ENCODE results near the gene TCEAL5. TPM values are rescaled to one million over a fixed set of nuclear protein-coding genes. Genes with fewer than 3 reads are reported as not detected.
"Not testable (repeated sequence)": the region's sequence is repeated elsewhere in the genome, so short reads cannot be mapped to it uniquely, and the experiment has no call there.

The TCEAL5 gene
- total RNA-seq, 1 donor from 2014 or later = 0.52 TPM

DNA sequence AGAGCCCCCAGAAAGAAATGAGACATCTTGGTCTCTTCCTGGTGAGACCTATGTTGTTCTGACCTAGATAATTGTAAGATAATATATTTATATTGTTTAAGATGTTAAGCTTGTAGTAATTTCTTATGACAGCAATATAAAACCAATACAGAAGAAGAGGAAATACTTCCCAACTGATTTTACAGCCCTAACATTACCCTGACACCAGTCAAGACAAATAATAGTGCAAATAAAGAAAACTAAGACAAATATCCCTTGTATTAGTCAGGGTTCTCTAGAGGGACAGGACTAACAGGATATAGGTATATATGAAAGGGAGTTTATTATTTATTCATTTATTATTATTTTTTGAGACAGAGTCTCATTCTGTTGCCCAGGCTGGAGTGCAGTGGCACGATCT lies 40.3 kb downstream of the TCEAL5 start:
- H3K9ac ChIP-seq (ENCODE audit: low read depth in 1 of 3, low read length in 3 of 3) = no peak overlapping the region
- no peaks in the 10 kb centered on the region for H3K4me1 ChIP-seq (ENCODE audit: control insufficient read depth in 3 of 3, insufficient read depth in 3 of 3, low read length in 3 of 3)
- H3K27ac ChIP-seq (ENCODE audit: low read depth, low read length) = no peak overlapping the region
- no peak overlapping the region for H3K4me3 ChIP-seq (ENCODE audit: low read length in 3 of 3)
- no peaks in the 10 kb centered on the region for H3K27me3 ChIP-seq (ENCODE audit: control insufficient read depth in 3 of 3, insufficient read depth in 3 of 3, low read length in 3 of 3)
- H3K9me3 ChIP-seq (ENCODE audit: control insufficient read depth in 3 of 3, low read length in 3 of 3) = no peaks in the 10 kb centered on the region
- H3K36me3 ChIP-seq (ENCODE audit: control insufficient read depth in 3 of 3, insufficient read depth in 3 of 3, low read length in 3 of 3) = no peaks in the 10 kb centered on the region

DNA sequence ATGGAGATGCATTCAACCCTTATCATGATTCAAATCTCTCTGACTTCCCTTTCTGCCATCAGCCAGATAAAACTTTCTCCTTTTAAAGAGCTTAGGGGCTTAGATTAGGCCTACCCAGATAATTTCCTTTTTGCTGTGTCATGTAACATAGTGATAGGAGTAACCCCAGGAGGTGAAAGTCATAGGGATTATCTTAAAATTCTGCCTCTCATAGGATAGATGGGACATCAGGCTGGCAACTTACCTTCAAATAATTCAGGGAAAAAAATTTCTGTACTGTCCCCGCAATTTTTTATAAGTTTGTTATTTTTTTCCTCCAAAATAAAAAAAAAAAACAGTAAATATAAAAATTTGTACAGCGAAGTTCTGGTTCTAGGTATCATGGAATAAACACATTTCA lies 40.9 kb downstream of the TCEAL5 start:
- not testable (repeated sequence) for H3K27me3 ChIP-seq (ENCODE audit: control insufficient read depth in 3 of 3, insufficient read depth in 3 of 3, low read length in 3 of 3); H3K9me3 ChIP-seq (ENCODE audit: control insufficient read depth in 3 of 3, low read length in 3 of 3); H3K4me3 ChIP-seq (ENCODE audit: low read length in 3 of 3); H3K36me3 ChIP-seq (ENCODE audit: control insufficient read depth in 3 of 3, insufficient read depth in 3 of 3, low read length in 3 of 3); H3K9ac ChIP-seq (ENCODE audit: low read depth in 1 of 3, low read length in 3 of 3); H3K4me1 ChIP-seq (ENCODE audit: control insufficient read depth in 3 of 3, insufficient read depth in 3 of 3, low read length in 3 of 3); H3K27ac ChIP-seq (ENCODE audit: low read depth, low read length)

GRCh38 chrX:103234869-103235268 lies 41.7 kb downstream of the TCEAL5 start:
- no peak overlapping the region for H3K27ac ChIP-seq (ENCODE audit: low read depth, low read length)
- no peak overlapping the region for H3K9ac ChIP-seq (ENCODE audit: low read depth in 1 of 3, low read length in 3 of 3)
- H3K9me3 ChIP-seq (ENCODE audit: control insufficient read depth in 3 of 3, low read length in 3 of 3) = no peaks in the 10 kb centered on the region
- H3K27me3 ChIP-seq (ENCODE audit: control insufficient read depth in 3 of 3, insufficient read depth in 3 of 3, low read length in 3 of 3) = peaks cover 0 to 3% (median 0%) of the 10 kb centered on the region in 3 donors
- no peaks in the 10 kb centered on the region for H3K4me1 ChIP-seq (ENCODE audit: control insufficient read depth in 3 of 3, insufficient read depth in 3 of 3, low read length in 3 of 3)
- H3K4me3 ChIP-seq (ENCODE audit: low read length in 3 of 3) = no peak overlapping the region
- no peaks in the 10 kb centered on the region for H3K36me3 ChIP-seq (ENCODE audit: control insufficient read depth in 3 of 3, insufficient read depth in 3 of 3, low read length in 3 of 3)

GRCh38 chrX:103233263-103233662 lies 43.3 kb downstream of the TCEAL5 start:
- Histone ChIP-seq H3K4me1 (ENCODE audit: control insufficient read depth in 3 of 3, insufficient read depth in 3 of 3, low read length in 3 of 3) (no peaks in the 10 kb centered on the region), H3K27ac (ENCODE audit: low read depth, low read length) (no peak overlapping the region), H3K9ac (ENCODE audit: low read depth in 1 of 3, low read length in 3 of 3) (no peak overlapping the region), H3K9me3 (ENCODE audit: control insufficient read depth in 3 of 3, low read length in 3 of 3) (no peaks in the 10 kb centered on the region), H3K4me3 (ENCODE audit: low read length in 3 of 3) (no peak overlapping the region), H3K27me3 (ENCODE audit: control insufficient read depth in 3 of 3, insufficient read depth in 3 of 3, low read length in 3 of 3) (peaks cover 0 to 4% (median 0%) of the 10 kb centered on the region in 3 donors), H3K36me3 (ENCODE audit: control insufficient read depth in 3 of 3, insufficient read depth in 3 of 3, low read length in 3 of 3) (no peaks in the 10 kb centered on the region)

DNA sequence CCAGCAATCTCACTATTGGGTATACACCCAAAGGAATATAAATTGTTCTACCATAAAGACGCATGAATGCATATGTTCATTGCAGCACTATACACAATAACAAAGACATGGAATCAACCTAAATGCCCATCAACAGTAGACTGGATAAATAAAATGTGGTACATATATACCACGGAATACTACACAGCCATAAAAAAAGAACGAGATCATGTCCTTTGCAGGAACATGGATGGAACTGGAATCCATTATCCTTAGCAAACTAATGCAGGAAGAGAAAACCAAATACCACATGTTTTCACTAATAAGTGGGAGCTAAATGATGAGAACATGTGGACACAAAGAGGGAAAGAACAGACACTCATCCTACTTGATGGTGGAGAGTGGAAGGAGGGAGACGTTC lies 50.6 kb downstream of the TCEAL5 start:
- H3K9ac ChIP-seq (ENCODE audit: low read depth in 1 of 3, low read length in 3 of 3); H3K4me1 ChIP-seq (ENCODE audit: control insufficient read depth in 3 of 3, insufficient read depth in 3 of 3, low read length in 3 of 3); H3K27ac ChIP-seq (ENCODE audit: low read depth, low read length); H3K36me3 ChIP-seq (ENCODE audit: control insufficient read depth in 3 of 3, insufficient read depth in 3 of 3, low read length in 3 of 3); H3K4me3 ChIP-seq (ENCODE audit: low read length in 3 of 3); H3K9me3 ChIP-seq (ENCODE audit: control insufficient read depth in 3 of 3, low read length in 3 of 3): not testable (repeated sequence)
- peaks cover 0 to 12% (median 0%) of the 10 kb centered on the region in 3 donors for H3K27me3 ChIP-seq (ENCODE audit: control insufficient read depth in 3 of 3, insufficient read depth in 3 of 3, low read length in 3 of 3)

Other genes starting within 250 kb of the TCEAL5 start
- 1.0 TPM for gene BEX1, start 212.6 kb downstream of the TCEAL5 start, total RNA-seq
- not detected for gene NXF3, start 183.6 kb downstream of the TCEAL5 start, total RNA-seq
- 13.6 TPM for gene BEX4, start 61.6 kb downstream of the TCEAL5 start, total RNA-seq
- 99.2 TPM for gene TCEAL8, start 21.6 kb downstream of the TCEAL5 start, total RNA-seq
- gene BEX2, start 34.2 kb upstream of the TCEAL5 start, total RNA-seq = 21.4 TPM
- 112 TPM for gene TCEAL7, start 53.5 kb upstream of the TCEAL5 start, total RNA-seq
- gene TCEAL9, start 79.8 kb upstream of the TCEAL5 start, total RNA-seq = 74.1 TPM
- 110 TPM for gene BEX3, start 99.8 kb upstream of the TCEAL5 start, total RNA-seq
- gene RAB40A, start 242.7 kb upstream of the TCEAL5 start, total RNA-seq = 0.52 TPM

Measured in skeletal muscle tissue (tissue), 4 donors.